Keratinocyte (primary cell): ENCODE measurements around the gene PITPNM3. TPM values are rescaled to one million over a fixed set of nuclear protein-coding genes. Genes with fewer than 3 reads are reported as not detected.

Experiments used
- DNase-seq: peaks from one replicate; pipeline ENCODE4 v3.0.0-alpha.2; 2011; ENCODE audit warnings: low read depth, missing footprints, low spot score
- FAIRE-seq: peaks from 2 replicates; lab custom pipeline; 2011; peaks lifted over from hg19 to GRCh38; lab: Jason Lieb, UNC
- H2AFZ ChIP-seq: 2 replicates; pipeline ENCODE4 v1.6.0; 2012; ENCODE audit warnings: low read length, control low read depth, inconsistent platforms; ENCODE audit not compliant: control insufficient read depth
- H3K27ac ChIP-seq: 2 replicates; pipeline ENCODE4 v1.5.1; 2011; ENCODE audit warnings: low read length; ENCODE audit not compliant: control insufficient read depth, insufficient read depth
- H3K27me3 ChIP-seq: 3 replicates; pipeline ENCODE4 v1.6.0; 2011; ENCODE audit warnings: low read length; ENCODE audit not compliant: control insufficient read depth, insufficient read depth; ENCODE audit errors: extremely low read depth
- H3K36me3 ChIP-seq, 2 experiments: 2 replicates in 1 of 2; 3 replicates in 1 of 2; pipeline ENCODE4 v1.5.1; 2011; ENCODE audit warnings: low read length in 2 of 2, mild to moderate bottlenecking in 1 of 2; ENCODE audit not compliant: control insufficient read depth in 2 of 2, insufficient read depth in 2 of 2; ENCODE audit errors: extremely low read depth in 1 of 2
- H3K4me1 ChIP-seq: 3 replicates; pipeline ENCODE4 v1.5.1; 2011; ENCODE audit warnings: low read length; ENCODE audit not compliant: control insufficient read depth, insufficient read depth; ENCODE audit errors: extremely low read depth
- H3K4me2 ChIP-seq: 3 replicates; pipeline ENCODE4 v1.6.0; 2011; ENCODE audit warnings: low read depth, low read length; ENCODE audit not compliant: control insufficient read depth, insufficient read depth; ENCODE audit errors: extremely low read depth
- H3K4me3 ChIP-seq, 3 experiments: fragments of 200-600 bp in 1 of 3; sonication (generic) in 1 of 3; 2 replicates in 2 of 3; 3 replicates in 1 of 3; pipeline ENCODE4 v1.5.1; 2011 to 2016; ENCODE audit warnings: low read length in 3 of 3, mild to moderate bottlenecking in 3 of 3, control low read depth in 2 of 3, inconsistent platforms in 1 of 3, low read depth in 1 of 3, mixed read lengths in 1 of 3, mixed run types in 1 of 3, moderate library complexity in 1 of 3; ENCODE audit not compliant: control insufficient read depth in 2 of 3, insufficient read depth in 2 of 3; ENCODE audit errors: extremely low read depth in 1 of 3
- H3K79me2 ChIP-seq: 2 replicates; pipeline ENCODE4 v1.6.0; 2012; ENCODE audit warnings: low read length; ENCODE audit not compliant: control insufficient read depth, insufficient read depth
- H3K9ac ChIP-seq: 3 replicates; pipeline ENCODE4 v1.6.0; 2011; ENCODE audit warnings: low read length; ENCODE audit not compliant: control insufficient read depth, insufficient read depth; ENCODE audit errors: extremely low read depth
- H3K9me1 ChIP-seq: 3 replicates; pipeline ENCODE4 v1.6.0; 2011; ENCODE audit warnings: low read length; ENCODE audit not compliant: control insufficient read depth, insufficient read depth; ENCODE audit errors: extremely low read depth
- H3K9me3 ChIP-seq: 2 replicates; pipeline ENCODE4 v1.5.1; 2012; ENCODE audit warnings: low read depth, low read length; ENCODE audit not compliant: control insufficient read depth
- H4K20me1 ChIP-seq: 3 replicates; pipeline ENCODE4 v1.6.0; 2011; ENCODE audit warnings: low read length; ENCODE audit not compliant: control insufficient read depth, insufficient read depth; ENCODE audit errors: extremely low read depth
- EZH2 ChIP-seq: IDR thresholded peaks from one replicate; pipeline ENCODE4 v1.6.1; 2012; ENCODE audit warnings: inconsistent platforms, mild to moderate bottlenecking, low read length, moderate library complexity
- dilution Hi-C: fragments of 300-500 bp; cut with MboI; formaldehyde crosslinking; loops from one replicate; pipeline ENCODE4 v1.7.0; 2020; ENCODE audit warnings: low sequenced_read_pairs; ENCODE audit not compliant: extremely low pct_ligation_motif_present
- polyA plus RNA-seq, 5 experiments: library from polyadenylated mRNA; depleted of rRNA in 3 of 5; stranded (reverse) in 3 of 5; stranded (forward) in 1 of 5; unstranded in 1 of 5; fragments of >200 nt; gene quantifications; 1 replicate in 1 of 5; 2 replicates in 3 of 5; 3 replicates in 1 of 5; pipeline versions ENCODE4 v1.2.1 to v1.2.3, GENCODE V29; 2011 to 2012; ENCODE audit warnings: missing spikeins in 2 of 5, low read depth in 1 of 5, low replicate concordance in 1 of 5
- TF ChIP-seq, protein P1 (sequence below), 3 experiments: IDR thresholded peaks in 1 of 3; conservative IDR thresholded peaks in 1 of 3; optimal IDR thresholded peaks in 1 of 3; 2 replicates in 2 of 3; 3 replicates in 1 of 3; pipeline versions ENCODE3 to v1.5.1; 2011; ENCODE audit warnings: low read length in 3 of 3, mild to moderate bottlenecking in 3 of 3, moderate library complexity in 2 of 3, control low read depth in 1 of 3, inconsistent platforms in 1 of 3; ENCODE audit not compliant: insufficient read depth in 2 of 3; ENCODE audit errors: extremely low read depth in 1 of 3

The PITPNM3 gene
- polyA plus RNA-seq, 1 donor (not counting 4 experiments of a cell fraction or from before 2014, with no cell fraction given) = 7.7 TPM

DNA sequence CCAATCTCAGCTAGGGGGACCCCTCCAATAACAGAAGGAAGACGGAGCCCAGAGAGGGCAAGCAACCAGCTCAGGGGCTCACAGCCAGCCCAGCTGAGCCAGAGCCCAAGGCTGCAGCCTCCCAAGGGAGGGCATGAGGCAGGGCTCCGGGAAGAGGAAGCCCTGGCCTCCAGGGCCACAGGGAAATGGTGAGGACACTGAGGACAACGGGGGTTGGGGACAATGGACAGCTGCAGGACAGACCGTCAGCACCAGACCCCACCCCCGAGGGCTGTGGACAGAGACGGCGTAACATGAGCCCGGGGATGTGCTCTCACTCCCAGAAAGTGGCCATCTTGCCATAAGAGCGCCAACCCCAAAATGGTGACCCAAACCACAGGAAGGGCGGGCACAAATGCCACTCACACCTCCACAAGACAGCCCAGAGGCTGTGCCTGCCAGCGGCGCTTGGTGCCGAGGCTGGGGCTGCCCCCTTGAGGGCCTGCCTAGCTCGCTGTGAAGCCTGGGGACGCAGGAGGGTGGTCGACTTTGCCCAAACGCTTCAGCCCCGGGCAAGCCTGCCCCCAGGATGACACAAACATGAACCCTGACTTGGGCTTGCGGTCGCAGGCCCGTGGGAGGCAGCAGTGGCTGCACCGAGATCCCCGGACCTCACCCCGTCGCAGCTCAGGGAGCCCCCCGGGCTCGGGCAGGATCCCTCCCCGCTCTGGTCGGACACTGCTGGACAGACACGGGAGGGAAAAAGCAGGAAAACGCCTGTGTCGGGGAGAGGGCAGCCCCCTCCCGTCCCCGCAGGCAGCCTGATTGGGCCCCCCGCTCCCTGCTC is 101.6 kb downstream of the PITPNM3 start:
- H3K4me1 ChIP-seq = peaks cover 3% of the 10 kb centered on the region
- no peak overlapping the region for H3K4me2 ChIP-seq
- H3K36me3 ChIP-seq = peaks cover 0 to 2% of the 10 kb centered on the region in 2 experiments
- no peak overlapping the region for H3K27ac ChIP-seq
- FAIRE-seq = no peak
- no peaks in the 10 kb centered on the region for H3K27me3 ChIP-seq
- TF ChIP-seq, protein P1, sequence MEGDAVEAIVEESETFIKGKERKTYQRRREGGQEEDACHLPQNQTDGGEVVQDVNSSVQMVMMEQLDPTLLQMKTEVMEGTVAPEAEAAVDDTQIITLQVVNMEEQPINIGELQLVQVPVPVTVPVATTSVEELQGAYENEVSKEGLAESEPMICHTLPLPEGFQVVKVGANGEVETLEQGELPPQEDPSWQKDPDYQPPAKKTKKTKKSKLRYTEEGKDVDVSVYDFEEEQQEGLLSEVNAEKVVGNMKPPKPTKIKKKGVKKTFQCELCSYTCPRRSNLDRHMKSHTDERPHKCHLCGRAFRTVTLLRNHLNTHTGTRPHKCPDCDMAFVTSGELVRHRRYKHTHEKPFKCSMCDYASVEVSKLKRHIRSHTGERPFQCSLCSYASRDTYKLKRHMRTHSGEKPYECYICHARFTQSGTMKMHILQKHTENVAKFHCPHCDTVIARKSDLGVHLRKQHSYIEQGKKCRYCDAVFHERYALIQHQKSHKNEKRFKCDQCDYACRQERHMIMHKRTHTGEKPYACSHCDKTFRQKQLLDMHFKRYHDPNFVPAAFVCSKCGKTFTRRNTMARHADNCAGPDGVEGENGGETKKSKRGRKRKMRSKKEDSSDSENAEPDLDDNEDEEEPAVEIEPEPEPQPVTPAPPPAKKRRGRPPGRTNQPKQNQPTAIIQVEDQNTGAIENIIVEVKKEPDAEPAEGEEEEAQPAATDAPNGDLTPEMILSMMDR (optimal IDR thresholded peaks at IDR 0.05 in 1 of 3, IDR thresholded peaks at IDR 0.05 in 1 of 3, conservative IDR thresholded peaks at IDR 0.05 in 1 of 3; ENCODE audit: extremely low read depth in 1 of 3, insufficient read depth in 2 of 3, low read length in 3 of 3) = no peak
- no peak for TF ChIP-seq EZH2
- no peak for DNase-seq
- no peaks in the 10 kb centered on the region for H3K9me3 ChIP-seq
- H3K9me1 ChIP-seq = no peaks in the 10 kb centered on the region
- no peak overlapping the region for H3K9ac ChIP-seq
- no peak overlapping the region for H3K4me3 ChIP-seq
- no peaks in the 10 kb centered on the region for H3K79me2 ChIP-seq
- dilution Hi-C loops = no loop called here
- H2AFZ ChIP-seq = no peak overlapping the region
- no peaks in the 10 kb centered on the region for H4K20me1 ChIP-seq

DNA sequence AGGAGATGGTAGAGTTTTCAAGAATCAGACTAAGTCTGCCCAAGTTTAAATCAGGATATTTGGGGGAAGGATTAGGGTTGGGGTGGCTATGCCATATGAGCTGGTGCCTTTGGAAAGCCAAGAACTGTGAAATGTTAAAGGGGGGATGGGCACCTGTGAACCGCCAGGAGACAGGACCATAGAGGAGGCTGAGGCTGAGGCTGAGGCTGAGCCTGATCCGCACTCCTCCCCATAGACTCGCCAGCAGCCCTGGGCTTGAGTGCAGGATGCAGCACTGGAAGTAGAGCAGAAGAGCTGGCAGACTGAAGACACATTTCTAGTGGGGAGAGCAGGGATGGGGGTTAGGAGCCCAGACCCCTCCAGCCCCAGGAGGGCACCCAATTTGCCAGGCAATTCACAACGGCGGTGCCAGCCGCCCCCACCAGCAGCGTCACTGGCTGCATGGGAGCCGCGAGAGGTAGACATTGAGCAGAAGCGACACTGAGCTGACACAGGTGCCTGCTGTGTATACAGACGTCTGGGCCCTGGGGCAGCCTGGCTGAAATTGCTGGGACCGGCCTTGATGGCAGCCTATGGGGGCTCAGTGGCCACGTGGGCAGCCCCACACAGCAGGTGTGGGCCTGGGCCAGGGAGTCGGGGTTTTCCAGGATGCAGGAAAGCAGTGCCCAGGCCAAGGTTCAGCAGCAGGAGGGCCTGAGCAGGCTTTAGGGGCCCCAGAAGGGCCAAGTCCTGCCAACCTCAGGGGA is 102.9 kb downstream of the PITPNM3 start:
- dilution Hi-C loops = no loop called here

More for the DNA sequence above, 102.9 kb downstream of the PITPNM3 start:
- Histone ChIP-seq H2AFZ (no peak overlapping the region), H3K9me3 (no peaks in the 10 kb centered on the region), H3K79me2 (no peaks in the 10 kb centered on the region), H3K27ac (no peak overlapping the region), H4K20me1 (no peaks in the 10 kb centered on the region), H3K36me3 (peaks cover 3 to 11% of the 10 kb centered on the region in 2 experiments), H3K27me3 (no peaks in the 10 kb centered on the region), H3K9ac (no peak overlapping the region), H3K4me1 (peaks cover 3% of the 10 kb centered on the region), H3K9me1 (no peaks in the 10 kb centered on the region), H3K4me3 (no peak overlapping the region), H3K4me2 (no peak overlapping the region)
- DNase-seq (no peak), FAIRE-seq (no peak)
- TF ChIP-seq, protein P1 (optimal IDR thresholded peaks at IDR 0.05 in 1 of 3, IDR thresholded peaks at IDR 0.05 in 1 of 3, conservative IDR thresholded peaks at IDR 0.05 in 1 of 3; ENCODE audit: extremely low read depth in 1 of 3, insufficient read depth in 2 of 3, low read length in 3 of 3) = no peak
- TF ChIP-seq EZH2 = no peak
